Liver (tissue), 3 donors: Measurements from ENCODE around the gene IP6K3.

Experiments used
- CTCF ChIP-seq: fragments of 150-350 bp; IDR thresholded peaks from 2 replicates; pipeline ENCODE4 v1.5.1; 2017; ENCODE audit warnings: improper control_type of control experiment, low read depth, low read length; ENCODE audit not compliant: missing input control
- MAX ChIP-seq: IDR thresholded peaks from 2 replicates; pipeline ENCODE4 v1.6.1; 2016; ENCODE audit warnings: antibody characterized with exemption
- RAD21 ChIP-seq, 2 donors: IDR thresholded peaks; 2 replicates each; pipeline ENCODE4 v1.6.1; 2016; ENCODE audit warnings: antibody characterized with exemption in 2 of 2, mild to moderate bottlenecking in 2 of 2
- TF ChIP-seq, protein P1 (sequence below): IDR thresholded peaks from 2 replicates; pipeline ENCODE4 v1.6.1; 2016; ENCODE audit warnings: antibody characterized with exemption, mild to moderate bottlenecking
- donor health status: healthy.
- donor health status: healthy.

DNA sequence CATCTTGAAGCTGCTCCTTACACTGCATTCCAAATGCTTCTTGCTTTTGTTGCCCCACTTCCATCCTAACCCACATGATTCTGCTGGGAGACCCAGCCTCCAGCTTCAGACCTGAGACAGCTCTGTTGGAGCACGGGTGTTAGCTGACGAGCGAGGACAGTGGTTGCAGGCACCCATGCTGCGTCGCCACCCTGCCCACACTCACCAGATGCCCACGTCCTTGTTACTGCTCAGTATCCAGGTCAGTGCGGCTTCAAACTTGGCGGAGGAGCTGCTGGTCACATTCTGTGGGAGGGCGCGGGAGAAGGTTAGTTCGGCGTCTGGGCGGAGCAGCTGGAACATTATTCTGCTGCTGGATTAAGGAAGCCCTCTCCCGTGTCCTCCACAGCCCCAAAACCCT, 33.2 kb upstream of the IP6K3 start:
- TF ChIP-seq CTCF = no peak
- TF ChIP-seq, protein P1, sequence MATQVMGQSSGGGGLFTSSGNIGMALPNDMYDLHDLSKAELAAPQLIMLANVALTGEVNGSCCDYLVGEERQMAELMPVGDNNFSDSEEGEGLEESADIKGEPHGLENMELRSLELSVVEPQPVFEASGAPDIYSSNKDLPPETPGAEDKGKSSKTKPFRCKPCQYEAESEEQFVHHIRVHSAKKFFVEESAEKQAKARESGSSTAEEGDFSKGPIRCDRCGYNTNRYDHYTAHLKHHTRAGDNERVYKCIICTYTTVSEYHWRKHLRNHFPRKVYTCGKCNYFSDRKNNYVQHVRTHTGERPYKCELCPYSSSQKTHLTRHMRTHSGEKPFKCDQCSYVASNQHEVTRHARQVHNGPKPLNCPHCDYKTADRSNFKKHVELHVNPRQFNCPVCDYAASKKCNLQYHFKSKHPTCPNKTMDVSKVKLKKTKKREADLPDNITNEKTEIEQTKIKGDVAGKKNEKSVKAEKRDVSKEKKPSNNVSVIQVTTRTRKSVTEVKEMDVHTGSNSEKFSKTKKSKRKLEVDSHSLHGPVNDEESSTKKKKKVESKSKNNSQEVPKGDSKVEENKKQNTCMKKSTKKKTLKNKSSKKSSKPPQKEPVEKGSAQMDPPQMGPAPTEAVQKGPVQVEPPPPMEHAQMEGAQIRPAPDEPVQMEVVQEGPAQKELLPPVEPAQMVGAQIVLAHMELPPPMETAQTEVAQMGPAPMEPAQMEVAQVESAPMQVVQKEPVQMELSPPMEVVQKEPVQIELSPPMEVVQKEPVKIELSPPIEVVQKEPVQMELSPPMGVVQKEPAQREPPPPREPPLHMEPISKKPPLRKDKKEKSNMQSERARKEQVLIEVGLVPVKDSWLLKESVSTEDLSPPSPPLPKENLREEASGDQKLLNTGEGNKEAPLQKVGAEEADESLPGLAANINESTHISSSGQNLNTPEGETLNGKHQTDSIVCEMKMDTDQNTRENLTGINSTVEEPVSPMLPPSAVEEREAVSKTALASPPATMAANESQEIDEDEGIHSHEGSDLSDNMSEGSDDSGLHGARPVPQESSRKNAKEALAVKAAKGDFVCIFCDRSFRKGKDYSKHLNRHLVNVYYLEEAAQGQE = no peak
- no peak for TF ChIP-seq MAX
- no peak for TF ChIP-seq RAD21 (IDR thresholded peaks at IDR 0.05)
